HepG2 (cell line): ENCODE measurements around the gene SCN7A. TPM values are rescaled to one million over a fixed set of nuclear protein-coding genes. Genes with fewer than 3 reads are reported as not detected.
A peak's percentile ranks its signal among the peaks of the same experiment; 100 is the strongest.

Experiments
- AKAP8 ChIP-seq: sonication (generic); formaldehyde crosslinking; IDR thresholded peaks from 2 replicates; pipeline ENCODE4 v1.5.1; 2020; ENCODE audit warnings: mild to moderate bottlenecking, missing genetic modification reagents
- ATAD3A ChIP-seq: sonication (generic); formaldehyde crosslinking; IDR thresholded peaks from 2 replicates; pipeline ENCODE4 v1.4.0; 2020; ENCODE audit warnings: missing genetic modification reagents
- BORCS8-MEF2B ChIP-seq: sonication (generic); formaldehyde crosslinking; IDR thresholded peaks from 2 replicates; pipeline ENCODE4 v1.8.0; 2022; ENCODE audit warnings: mild to moderate bottlenecking, missing genetic modification reagents
- HIC2 ChIP-seq: sonication (generic); formaldehyde crosslinking; IDR thresholded peaks from 2 replicates; pipeline ENCODE4 v1.9.0; 2022; ENCODE audit warnings: low read depth, missing genetic modification reagents
- HNRNPLL ChIP-seq: fragments of 200-400 bp; formaldehyde crosslinking; IDR thresholded peaks from 2 replicates; pipeline ENCODE4 v1.6.1; 2017; ENCODE audit warnings: mild to moderate bottlenecking, low read depth, low read length; ENCODE audit not compliant: poor library complexity, severe bottlenecking
- HOXA5 ChIP-seq: sonication (generic); formaldehyde crosslinking; IDR thresholded peaks from 2 replicates; pipeline ENCODE4 v1.4.0; 2020; ENCODE audit warnings: missing genetic modification reagents
- KDM6A ChIP-seq: IDR thresholded peaks from 2 replicates; pipeline ENCODE4 v1.6.1; 2016; ENCODE audit warnings: low read depth
- KLF15 ChIP-seq: sonication (generic); formaldehyde crosslinking; IDR thresholded peaks from 2 replicates; pipeline ENCODE4 v1.8.1; 2023; ENCODE audit warnings: borderline replicate concordance, mild to moderate bottlenecking, inconsistent platforms, missing genetic modification reagents, mixed read lengths
- KLF6 ChIP-seq: IDR thresholded peaks from 2 replicates; pipeline ENCODE4 v1.8.0; 2016; ENCODE audit warnings: missing biosample characterization, missing genetic modification reagents
- KMT2B ChIP-seq: IDR thresholded peaks from 2 replicates; pipeline ENCODE4 v1.6.1; 2016; ENCODE audit warnings: missing genetic modification reagents, missing compliant biosample characterization
- MTA1 ChIP-seq: sonication (generic); formaldehyde crosslinking; IDR thresholded peaks from 2 replicates; pipeline ENCODE4 v1.4.0; 2020; ENCODE audit warnings: missing genetic modification reagents, mild to moderate bottlenecking, borderline replicate concordance
- MYC ChIP-seq: sonication (generic); formaldehyde crosslinking; IDR thresholded peaks from 2 replicates; pipeline ENCODE4 v1.9.0; 2021; ENCODE audit warnings: missing genetic modification reagents, borderline replicate concordance
- NFIB ChIP-seq: sonication (generic); formaldehyde crosslinking; IDR thresholded peaks from 2 replicates; pipeline ENCODE4 v1.9.0; 2021; ENCODE audit warnings: missing genetic modification reagents, mild to moderate bottlenecking, borderline replicate concordance
- POLR2G ChIP-seq: fragments of 200-400 bp; formaldehyde crosslinking; IDR thresholded peaks from 2 replicates; pipeline ENCODE4 v1.6.1; 2018; ENCODE audit warnings: mild to moderate bottlenecking, low read depth, low read length, moderate library complexity
- SNAPC2 ChIP-seq: sonication (generic); formaldehyde crosslinking; IDR thresholded peaks from 2 replicates; pipeline ENCODE4 v1.8.1; 2022; ENCODE audit warnings: mild to moderate bottlenecking, missing genetic modification reagents
- ZBTB3 ChIP-seq: sonication (generic); formaldehyde crosslinking; IDR thresholded peaks from 2 replicates; pipeline ENCODE4 v1.4.0; 2020; ENCODE audit warnings: low read depth, mild to moderate bottlenecking, moderate library complexity, missing genetic modification reagents, borderline replicate concordance
- ZNF136 ChIP-seq: sonication (generic); formaldehyde crosslinking; IDR thresholded peaks from 2 replicates; pipeline ENCODE4 v1.8.1; 2022; ENCODE audit warnings: low read depth, mild to moderate bottlenecking, moderate library complexity, missing genetic modification reagents
- ZNF17 ChIP-seq: sonication (generic); formaldehyde crosslinking; IDR thresholded peaks from 2 replicates; pipeline ENCODE4 v1.5.0; 2020; ENCODE audit warnings: mild to moderate bottlenecking, missing genetic modification reagents
- ZNF503 ChIP-seq: sonication (generic); formaldehyde crosslinking; IDR thresholded peaks from 2 replicates; pipeline ENCODE4 v1.4.0; 2020; ENCODE audit warnings: missing genetic modification reagents
- ZNF512B ChIP-seq: sonication (generic); formaldehyde crosslinking; IDR thresholded peaks from 2 replicates; pipeline ENCODE4 v1.5.1; 2020; ENCODE audit warnings: missing genetic modification reagents, mild to moderate bottlenecking, borderline replicate concordance
- ZNF616 ChIP-seq: sonication (generic); formaldehyde crosslinking; IDR thresholded peaks from 2 replicates; pipeline ENCODE4 v1.5.0; 2020; ENCODE audit warnings: low read depth, mild to moderate bottlenecking, missing genetic modification reagents
- ZNF761 ChIP-seq: sonication (generic); formaldehyde crosslinking; conservative IDR thresholded peaks from 2 replicates; pipeline ENCODE4 v1.4.0; 2020; ENCODE audit warnings: mild to moderate bottlenecking, missing genetic modification reagents
- polyA plus RNA-seq, 8 experiments: library from polyadenylated mRNA; depleted of rRNA in 3 of 8; stranded (reverse) in 7 of 8; unstranded in 1 of 8; fragments of >200 nt; fragmentation: Illumina TruSeq in 4 of 8; extraction: Trizol in 4 of 8; gene quantifications; 2 replicates each; pipeline versions ENCODE4 v1.2.1 to v1.2.3, GENCODE V29; 2011 to 2016; ENCODE audit warnings: low read depth in 4 of 8, missing spikeins in 1 of 8, mixed read lengths in 1 of 8; ENCODE audit not compliant: insufficient read depth in 1 of 8
- total RNA-seq, 5 experiments: library from RNA; depleted of rRNA; stranded (reverse); fragments of >200 nt; fragmentation: Illumina TruSeq; extraction: Trizol; gene quantifications; 2 replicates each; pipeline ENCODE4 v1.2.3, GENCODE V29; 2016; ENCODE audit warnings: low read depth in 1 of 5

Gene SCN7A
- total and polyA plus RNA-seq, 2 of the 13 experiments (the other 11 are each of a cell fraction or from before 2014, with no cell fraction given): 0.01 TPM; not detected in 1

- TF ChIP-seq HIC2 (CRISPR knock-in tag) (peak; percentile 93), AKAP8 (CRISPR knock-in tag) (no peak; the same call in 1 of the 2 replicates), HOXA5 (CRISPR knock-in tag) (peak; percentile 73; the same call in 1 of the 2 replicates), ZNF503 (CRISPR knock-in tag) (no peak), ZNF17 (no peak), ZBTB3 (CRISPR knock-in tag) (no peak), ZNF136 (CRISPR knock-in tag) (0 out of 2 replicates have a peak, but pooled peaks have one; percentile 64), ATAD3A (CRISPR knock-in tag) (no peak), MYC (CRISPR knock-in tag) (peak; percentile 82), KLF6 (peak; percentile 93; the same call in 1 of the 2 replicates), KLF15 (CRISPR knock-in tag) (peak; percentile 54; the same call in 1 of the 2 replicates), KDM6A (0 out of 2 replicates have a peak, but pooled peaks have one; percentile 7), ZNF512B (CRISPR knock-in tag) (peak; percentile 91; the same call in 1 of the 2 replicates), POLR2G (peak; percentile 78), NFIB (CRISPR knock-in tag) (no peak), MTA1 (peak; percentile 96; the same call in 1 of the 2 replicates), HNRNPLL (peak; percentile 92), ZNF616 (CRISPR knock-in tag) (peak; percentile 73; the same call in 1 of the 2 replicates), KMT2B (CRISPR knock-in tag) (peak; percentile 78), BORCS8-MEF2B (peak; percentile 87; the same call in 1 of the 2 replicates), ZNF761 (CRISPR knock-in tag) (peak; percentile 87; the same call in 1 of the 2 replicates), SNAPC2 (CRISPR knock-in tag) (peak; percentile 95; the same call in 1 of the 2 replicates)
Measured at GRCh38 chr2:166375736-166376487, 118.1 kb downstream of the SCN7A start, which contains the start of gene SCN9A (continued).
